HL-60 (cell line): ENCODE data around the gene EFEMP2.

ENCODE experiments used
- DNase-seq, 2 experiments: peaks; one replicate each; pipeline ENCODE4 v3.0.0-alpha.2; 2010 to 2020; ENCODE audit warnings: low read depth in 1 of 2, low spot score in 1 of 2
- H3K27ac ChIP-seq: fragments of 250-450 bp; sonication (Bioruptor Pico); replicated peaks from 2 replicates; pipeline ENCODE4 v1.5.1; 2020; ENCODE audit warnings: mild to moderate bottlenecking, moderate library complexity
- H3K27me3 ChIP-seq: fragments of 250-450 bp; sonication (Bioruptor Pico); 2 replicates; pipeline ENCODE4 v1.5.1; 2021; ENCODE audit warnings: mild to moderate bottlenecking, moderate library complexity; ENCODE audit not compliant: insufficient read depth, poor library complexity, severe bottlenecking
- H3K4me3 ChIP-seq: replicated peaks from 2 replicates; pipeline ENCODE4 v1.5.1; 2011; ENCODE audit warnings: mild to moderate bottlenecking, control low read depth, low read length; ENCODE audit not compliant: insufficient read depth
- GABPA ChIP-seq: IDR thresholded peaks from 2 replicates; pipeline ENCODE4 v1.6.1; 2012; ENCODE audit warnings: low read depth
- POLR2AphosphoS5 ChIP-seq: IDR thresholded peaks from 2 replicates; pipeline ENCODE4 v1.6.1; 2012; ENCODE audit warnings: low read depth
- SPI1 ChIP-seq: IDR thresholded peaks from 2 replicates; pipeline ENCODE4 v1.6.1; 2012; ENCODE audit warnings: low read depth, mild to moderate bottlenecking, borderline replicate concordance
- TF ChIP-seq, protein P1 (sequence below): IDR thresholded peaks from 2 replicates; pipeline ENCODE4 v1.6.1; 2012; ENCODE audit warnings: low read depth; ENCODE audit not compliant: insufficient replicate concordance
- TF ChIP-seq, protein P2 (sequence below): IDR thresholded peaks from one replicate; pipeline ENCODE4 v1.5.1; 2011; ENCODE audit warnings: low read length, control low read depth, inconsistent platforms; ENCODE audit not compliant: insufficient read depth

EFEMP2 gene

DNA sequence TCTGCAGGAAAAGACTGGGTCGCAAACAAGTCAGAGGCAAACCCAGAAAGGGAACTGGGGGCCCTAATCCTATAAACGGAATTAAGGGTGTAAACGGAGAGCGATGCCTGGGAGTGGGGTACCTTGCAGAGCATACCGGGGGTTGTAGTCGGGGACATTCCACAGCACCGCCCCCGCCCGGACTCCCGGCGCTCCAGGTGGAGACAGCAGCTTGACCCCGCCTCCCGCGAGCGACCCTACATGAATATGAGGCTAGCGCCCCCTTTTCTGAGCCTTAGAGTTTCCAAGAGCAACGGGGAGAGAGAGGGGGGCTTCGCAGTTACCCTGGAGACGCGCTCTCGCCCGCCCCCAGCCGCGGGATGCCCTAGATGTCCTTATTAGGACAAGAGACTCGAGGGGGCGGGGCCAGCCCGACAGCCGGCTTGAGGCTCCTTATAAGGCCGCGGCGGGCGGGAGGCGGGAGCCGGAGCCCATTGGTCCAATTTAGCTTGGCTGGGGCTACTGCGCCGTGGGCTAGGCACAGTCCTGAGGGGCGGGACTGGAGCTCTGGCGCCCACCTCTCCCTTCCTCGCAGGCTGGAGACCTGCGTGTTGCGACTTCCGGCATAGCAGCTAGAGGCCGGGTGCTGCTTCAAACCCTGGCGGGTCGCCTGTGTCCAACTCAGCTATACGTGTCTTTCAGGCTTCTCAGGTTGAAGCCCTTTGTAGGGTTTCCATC, 13.3 kb downstream of the EFEMP2 start:
- DNase-seq = peak; percentile 98 to 99
- Histone ChIP-seq H3K27me3 (no peaks in the 10 kb centered on the region), H3K27ac (peak overlapping the region; percentile 94), H3K4me3 (peak overlapping the region; percentile 91)
- TF ChIP-seq, protein P1, sequence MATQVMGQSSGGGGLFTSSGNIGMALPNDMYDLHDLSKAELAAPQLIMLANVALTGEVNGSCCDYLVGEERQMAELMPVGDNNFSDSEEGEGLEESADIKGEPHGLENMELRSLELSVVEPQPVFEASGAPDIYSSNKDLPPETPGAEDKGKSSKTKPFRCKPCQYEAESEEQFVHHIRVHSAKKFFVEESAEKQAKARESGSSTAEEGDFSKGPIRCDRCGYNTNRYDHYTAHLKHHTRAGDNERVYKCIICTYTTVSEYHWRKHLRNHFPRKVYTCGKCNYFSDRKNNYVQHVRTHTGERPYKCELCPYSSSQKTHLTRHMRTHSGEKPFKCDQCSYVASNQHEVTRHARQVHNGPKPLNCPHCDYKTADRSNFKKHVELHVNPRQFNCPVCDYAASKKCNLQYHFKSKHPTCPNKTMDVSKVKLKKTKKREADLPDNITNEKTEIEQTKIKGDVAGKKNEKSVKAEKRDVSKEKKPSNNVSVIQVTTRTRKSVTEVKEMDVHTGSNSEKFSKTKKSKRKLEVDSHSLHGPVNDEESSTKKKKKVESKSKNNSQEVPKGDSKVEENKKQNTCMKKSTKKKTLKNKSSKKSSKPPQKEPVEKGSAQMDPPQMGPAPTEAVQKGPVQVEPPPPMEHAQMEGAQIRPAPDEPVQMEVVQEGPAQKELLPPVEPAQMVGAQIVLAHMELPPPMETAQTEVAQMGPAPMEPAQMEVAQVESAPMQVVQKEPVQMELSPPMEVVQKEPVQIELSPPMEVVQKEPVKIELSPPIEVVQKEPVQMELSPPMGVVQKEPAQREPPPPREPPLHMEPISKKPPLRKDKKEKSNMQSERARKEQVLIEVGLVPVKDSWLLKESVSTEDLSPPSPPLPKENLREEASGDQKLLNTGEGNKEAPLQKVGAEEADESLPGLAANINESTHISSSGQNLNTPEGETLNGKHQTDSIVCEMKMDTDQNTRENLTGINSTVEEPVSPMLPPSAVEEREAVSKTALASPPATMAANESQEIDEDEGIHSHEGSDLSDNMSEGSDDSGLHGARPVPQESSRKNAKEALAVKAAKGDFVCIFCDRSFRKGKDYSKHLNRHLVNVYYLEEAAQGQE = no peak
- TF ChIP-seq POLR2AphosphoS5 = peak; percentile 41
- peak; percentile 55; the same call in 1 of the 2 replicates for TF ChIP-seq SPI1

DNA sequence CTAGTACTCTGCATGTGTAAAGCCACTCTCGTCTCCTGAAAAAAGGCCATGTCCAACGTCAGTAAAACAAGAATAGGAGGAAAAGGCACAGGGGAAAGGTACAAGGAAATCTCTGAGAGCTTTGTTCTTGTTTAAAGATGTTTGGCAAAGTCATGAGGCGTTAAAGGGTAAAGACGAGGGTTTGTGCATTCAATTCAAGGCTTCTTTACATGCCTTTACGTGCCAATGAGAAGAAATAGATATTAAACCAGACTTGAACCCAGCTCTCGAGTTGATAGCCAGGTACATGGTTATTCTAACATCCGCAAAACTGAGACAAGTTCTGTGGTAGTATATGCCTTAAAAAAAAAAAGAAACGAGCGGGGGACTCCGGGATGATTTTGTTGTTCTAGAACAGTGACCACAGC, 13.9 kb downstream of the EFEMP2 start:
- Histone ChIP-seq H3K27ac (peak overlapping the region; percentile 94), H3K27me3 (no peaks in the 10 kb centered on the region), H3K4me3 (peak overlapping the region; percentile 91)
- no peak for DNase-seq
- TF ChIP-seq, protein P1 = no peak
- TF ChIP-seq POLR2AphosphoS5 = no peak
- TF ChIP-seq, protein P2, sequence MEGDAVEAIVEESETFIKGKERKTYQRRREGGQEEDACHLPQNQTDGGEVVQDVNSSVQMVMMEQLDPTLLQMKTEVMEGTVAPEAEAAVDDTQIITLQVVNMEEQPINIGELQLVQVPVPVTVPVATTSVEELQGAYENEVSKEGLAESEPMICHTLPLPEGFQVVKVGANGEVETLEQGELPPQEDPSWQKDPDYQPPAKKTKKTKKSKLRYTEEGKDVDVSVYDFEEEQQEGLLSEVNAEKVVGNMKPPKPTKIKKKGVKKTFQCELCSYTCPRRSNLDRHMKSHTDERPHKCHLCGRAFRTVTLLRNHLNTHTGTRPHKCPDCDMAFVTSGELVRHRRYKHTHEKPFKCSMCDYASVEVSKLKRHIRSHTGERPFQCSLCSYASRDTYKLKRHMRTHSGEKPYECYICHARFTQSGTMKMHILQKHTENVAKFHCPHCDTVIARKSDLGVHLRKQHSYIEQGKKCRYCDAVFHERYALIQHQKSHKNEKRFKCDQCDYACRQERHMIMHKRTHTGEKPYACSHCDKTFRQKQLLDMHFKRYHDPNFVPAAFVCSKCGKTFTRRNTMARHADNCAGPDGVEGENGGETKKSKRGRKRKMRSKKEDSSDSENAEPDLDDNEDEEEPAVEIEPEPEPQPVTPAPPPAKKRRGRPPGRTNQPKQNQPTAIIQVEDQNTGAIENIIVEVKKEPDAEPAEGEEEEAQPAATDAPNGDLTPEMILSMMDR = no peak
- no peak for TF ChIP-seq SPI1
- TF ChIP-seq GABPA = no peak

DNA sequence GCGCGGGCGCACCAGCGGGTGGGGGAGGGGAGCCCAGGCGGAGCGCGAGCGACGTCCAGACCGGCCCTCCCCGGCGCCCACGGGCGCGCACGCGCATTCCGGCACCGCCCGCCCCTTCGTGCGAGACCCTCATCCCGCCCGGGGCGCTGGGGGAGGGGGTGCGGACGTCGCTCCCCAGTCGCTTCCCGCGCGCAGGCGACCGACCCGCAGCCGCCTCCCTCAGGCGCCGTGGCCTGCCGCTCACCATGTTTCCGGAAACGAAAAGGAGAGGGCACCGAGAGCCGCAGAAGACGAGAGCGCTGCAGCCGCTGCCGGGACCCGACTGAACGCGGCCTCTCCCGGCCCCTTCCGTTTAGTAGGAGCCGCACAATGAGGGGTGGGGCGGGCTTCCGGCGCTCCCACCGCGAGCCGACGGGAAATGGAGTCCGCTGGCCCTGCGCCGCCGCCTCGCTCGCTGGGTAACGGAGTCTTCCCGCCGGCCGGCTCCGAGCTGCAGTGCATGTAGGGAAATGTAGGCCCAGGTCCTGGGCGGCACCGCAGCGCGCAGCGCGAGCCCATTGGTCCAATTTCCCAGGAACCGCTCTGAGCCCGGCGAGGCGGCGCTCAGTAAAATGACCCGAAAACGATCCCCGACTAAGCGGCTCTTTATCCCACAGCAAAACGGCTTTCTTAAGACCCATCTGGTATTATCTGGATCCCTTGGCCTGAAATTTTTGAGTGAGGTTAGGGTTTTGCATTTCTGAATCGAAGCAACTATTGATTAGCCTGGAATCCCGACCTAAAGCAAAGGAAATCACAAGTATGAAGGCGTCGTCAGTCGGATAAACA, 14.5 kb downstream of the EFEMP2 start, which contains the start of gene CFL1:
CFL1 (minus strand) TSS at position 328 of the 828 bp plus-strand sequence; CDS start at position 247, 81 bp downstream.
- DNase-seq = peak; percentile 95 to 98
- TF ChIP-seq, protein P1 = peak; percentile 62
- peak; percentile 98 for TF ChIP-seq POLR2AphosphoS5
- peak; percentile 22; the same call in 1 of the 2 replicates for TF ChIP-seq SPI1
- peak; percentile 93 for TF ChIP-seq GABPA
- TF ChIP-seq, protein P2 = no peak
- Histone ChIP-seq H3K27me3 (no peaks in the 10 kb centered on the region), H3K27ac (peak within 1 kb of the TSS; percentile 94), H3K4me3 (peak within 1 kb of the TSS; percentile 91)
